CD4-positive, alpha-beta memory T cell (primary cell): Measurements from ENCODE around the gene FCN2. TPM values are rescaled to one million over a fixed set of nuclear protein-coding genes. Genes with fewer than 3 reads are reported as not detected.

Experiments
- CTCF ChIA-PET: fragments of 350-600 bp; sonication (Branson Sonifier 250); formaldehyde crosslinking; loops from one replicate; lab custom pipeline; 2021; ENCODE audit warnings: inconsistent platforms; ENCODE audit not compliant: partially characterized antibody; lab: Charles Lee
- POLR2A ChIA-PET: fragments of 350-600 bp; sonication (Branson Sonifier 250); formaldehyde crosslinking; loops from one replicate; lab custom pipeline; 2021; ENCODE audit not compliant: partially characterized antibody; lab: Charles Lee
- DNase-seq, 5 donors: peaks; one replicate each; pipeline versions ENCODE4 v3.0.0 to v3.0.0-alpha.2; 2020 to 2022; ENCODE audit warnings: mixed read lengths in 1 of 5
- H3K27ac ChIP-seq: one replicate; pipeline ENCODE4 v1.7.0; 2013; ENCODE audit warnings: low read depth, low read length
- H3K27me3 ChIP-seq: 2 replicates; pipeline ENCODE4 v1.7.0; 2013; ENCODE audit warnings: mild to moderate bottlenecking, low read length, moderate library complexity; ENCODE audit not compliant: insufficient read depth
- H3K36me3 ChIP-seq: 2 replicates; pipeline ENCODE4 v1.7.0; 2013; ENCODE audit warnings: mild to moderate bottlenecking, low read length, moderate library complexity; ENCODE audit not compliant: insufficient read depth
- H3K4me1 ChIP-seq: 2 replicates; pipeline ENCODE4 v1.7.0; 2013; ENCODE audit warnings: mild to moderate bottlenecking, low read length, moderate library complexity; ENCODE audit not compliant: insufficient read depth
- H3K4me3 ChIP-seq, 2 donors: one replicate each; pipeline ENCODE4 v1.7.0; 2013; ENCODE audit warnings: low read length in 2 of 2, mild to moderate bottlenecking in 1 of 2
- H3K9me3 ChIP-seq, 2 donors: one replicate each; pipeline ENCODE4 v1.7.0; 2013; ENCODE audit warnings: low read length in 2 of 2, control low read depth in 1 of 2; ENCODE audit not compliant: control insufficient read depth in 1 of 2
- H3K27ac Mint-ChIP-seq, 7 donors: one replicate each; pipeline ENCODE4 v1.8.0; 2020 to 2021; ENCODE audit warnings: mixed read lengths in 7 of 7, mild to moderate bottlenecking in 6 of 7, inconsistent platforms in 3 of 7, moderate library complexity in 3 of 7
- H3K27me3 Mint-ChIP-seq, 2 donors: one replicate each; pipeline ENCODE4 v1.8.0; 2020 to 2021; ENCODE audit warnings: mixed read lengths in 2 of 2
- H3K36me3 Mint-ChIP-seq, 2 donors: one replicate each; pipeline ENCODE4 v1.8.0; 2020 to 2021; ENCODE audit warnings: mixed read lengths in 2 of 2, inconsistent platforms in 1 of 2, mild to moderate bottlenecking in 1 of 2
- H3K4me1 Mint-ChIP-seq, 4 donors: one replicate each; pipeline ENCODE4 v1.8.0; 2020 to 2021; ENCODE audit warnings: mixed read lengths in 4 of 4, mild to moderate bottlenecking in 1 of 4
- H3K4me3 Mint-ChIP-seq, 8 donors: one replicate each; pipeline ENCODE4 v1.8.0; 2020 to 2021; ENCODE audit warnings: mixed read lengths in 8 of 8, mild to moderate bottlenecking in 7 of 8, moderate library complexity in 6 of 8, inconsistent platforms in 3 of 8
- H3K9me3 Mint-ChIP-seq, 8 donors: one replicate each; pipeline ENCODE4 v1.8.0; 2020 to 2021; ENCODE audit warnings: mixed read lengths in 8 of 8, mild to moderate bottlenecking in 5 of 8, inconsistent platforms in 3 of 8, moderate library complexity in 1 of 8
- intact Hi-C: fragments of 100-400 bp; cut with micrococcal nuclease; formaldehyde crosslinking; loops from one replicate; pipeline ENCODE4 v1.15.1; 2023
- polyA plus RNA-seq, 2 donors: library from polyadenylated mRNA; unstranded; fragments of 300-500 nt; fragmentation: Illumina TruSeq; gene quantifications; one replicate each; pipeline ENCODE4 v1.2.3, GENCODE V29; 2021
- total RNA-seq, 2 experiments: library from RNA; stranded (reverse); gene quantifications; one replicate each; pipeline ENCODE4 v1.2.3, GENCODE V29; 2021

Gene FCN2
- total and polyA plus RNA-seq, 4 experiments from 2014 or later: not detected

GRCh38 chr9:134850611-134851010 is 30.0 kb upstream of the FCN2 start:
- intact Hi-C loops: no loop called here

DNA sequence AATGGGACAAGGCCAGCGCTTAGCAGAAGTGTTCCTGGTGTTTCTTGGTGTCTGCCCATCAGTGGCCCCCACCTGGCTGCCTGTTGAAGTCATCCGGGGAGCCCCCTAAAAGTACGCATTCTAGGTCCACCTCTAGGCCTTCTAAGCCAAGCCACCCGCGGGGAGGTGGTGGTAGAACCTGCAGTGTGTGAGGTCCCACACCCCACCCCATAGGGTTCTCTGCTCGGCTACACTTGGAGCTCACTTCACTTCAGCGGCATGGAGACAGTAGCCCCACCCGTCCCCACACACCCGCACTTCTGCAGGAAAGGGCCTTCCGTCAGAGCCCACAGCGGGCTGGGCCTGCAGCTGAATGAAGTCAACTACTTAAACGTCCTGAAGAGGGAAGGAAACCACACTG is 29.6 kb upstream of the FCN2 start:
- peaks cover 0 to 2% (median 0%) of the 10 kb centered on the region in 8 donors for H3K9me3 Mint-ChIP-seq
- ChIA-PET POLR2A (no interaction called here), CTCF (no interaction called here)
- peaks cover 4% of the 10 kb centered on the region for H3K27me3 ChIP-seq
- no peaks in the 10 kb centered on the region for H3K9me3 ChIP-seq
- H3K4me1 ChIP-seq: no peaks in the 10 kb centered on the region
- peaks cover 2 to 12% of the 10 kb centered on the region in 2 donors for H3K27me3 Mint-ChIP-seq
- H3K4me3 ChIP-seq: no peak overlapping the region
- no peaks in the 10 kb centered on the region for H3K36me3 Mint-ChIP-seq
- no peaks in the 10 kb centered on the region for H3K36me3 ChIP-seq
- DNase-seq: no peak
- intact Hi-C loops: no loop called here
- no peak overlapping the region for H3K27ac ChIP-seq
- H3K4me1 Mint-ChIP-seq: no peaks in the 10 kb centered on the region
- no peak overlapping the region for H3K27ac Mint-ChIP-seq
- H3K4me3 Mint-ChIP-seq: no peak overlapping the region

More at GRCh38 chr9:134850611-134851010, 30.0 kb upstream of the FCN2 start:
- CTCF ChIA-PET: no interaction called here
- DNase-seq: no peak
- H3K4me3 Mint-ChIP-seq: no peak overlapping the region
- H3K36me3 Mint-ChIP-seq: no peaks in the 10 kb centered on the region
- POLR2A ChIA-PET: no interaction called here
- peaks cover 2 to 9% of the 10 kb centered on the region in 2 donors for H3K27me3 Mint-ChIP-seq
- H3K4me3 ChIP-seq: no peak overlapping the region
- no peak overlapping the region for H3K27ac Mint-ChIP-seq
- H3K9me3 ChIP-seq: no peaks in the 10 kb centered on the region
- no peaks in the 10 kb centered on the region for H3K4me1 Mint-ChIP-seq
- no peaks in the 10 kb centered on the region for H3K4me1 ChIP-seq
- no peak overlapping the region for H3K27ac ChIP-seq
- H3K9me3 Mint-ChIP-seq: peaks cover 0 to 2% (median 0%) of the 10 kb centered on the region in 8 donors
- H3K36me3 ChIP-seq: no peaks in the 10 kb centered on the region
- peaks cover 4% of the 10 kb centered on the region for H3K27me3 ChIP-seq

DNA sequence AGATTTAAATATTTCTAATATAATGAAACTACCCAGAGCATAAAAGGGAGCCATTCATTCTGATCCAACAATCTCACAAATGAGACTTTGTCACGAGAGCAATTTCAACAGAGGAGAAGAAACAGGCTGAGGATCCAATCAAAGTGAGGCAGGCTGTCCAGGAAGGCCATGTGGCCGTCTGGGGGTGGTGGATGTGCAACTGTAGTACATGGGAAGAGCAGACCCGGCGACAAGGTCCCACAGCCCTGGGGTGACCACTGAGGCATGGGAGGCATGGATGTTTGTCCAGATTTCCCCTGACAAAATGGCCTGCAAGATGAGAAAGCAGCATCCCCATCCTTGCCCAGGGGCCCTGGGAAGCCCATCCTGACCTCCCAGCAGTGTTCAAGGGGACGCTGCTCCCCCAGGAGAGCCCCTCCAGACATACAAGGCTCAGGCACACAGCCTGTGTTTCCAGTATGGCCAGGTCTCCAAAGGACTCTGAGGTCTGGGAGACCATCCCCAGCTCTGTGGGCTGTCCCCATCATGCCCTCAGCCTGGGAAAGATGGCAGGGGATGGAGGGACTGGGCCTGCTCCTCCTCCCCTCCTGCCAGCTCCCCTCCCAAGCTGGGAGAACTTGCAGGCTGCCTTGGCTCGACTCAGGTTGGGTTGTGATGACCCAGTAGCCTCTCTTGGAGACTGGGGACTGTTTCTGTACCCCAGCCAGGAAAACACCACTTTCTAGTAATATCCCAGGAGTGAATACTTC is 27.5 kb upstream of the FCN2 start:
- H3K27me3 ChIP-seq: peaks cover 4% of the 10 kb centered on the region
- H3K4me1 ChIP-seq: no peaks in the 10 kb centered on the region
- CTCF ChIA-PET: no interaction called here
- no peak for DNase-seq
- H3K4me3 ChIP-seq: no peak overlapping the region
- Mint-ChIP-seq H3K4me1 (no peaks in the 10 kb centered on the region), H3K36me3 (no peaks in the 10 kb centered on the region), H3K4me3 (no peak overlapping the region), H3K27me3 (peaks cover 15 to 17% of the 10 kb centered on the region in 2 donors), H3K27ac (no peak overlapping the region), H3K9me3 (peaks cover 0 to 4% (median 4%) of the 10 kb centered on the region in 8 donors)
- H3K9me3 ChIP-seq: no peaks in the 10 kb centered on the region
- intact Hi-C loops: no loop called here
- H3K36me3 ChIP-seq: no peaks in the 10 kb centered on the region
- POLR2A ChIA-PET: no interaction called here
- H3K27ac ChIP-seq: no peak overlapping the region

- no peak overlapping the region for H3K27ac Mint-ChIP-seq
- H3K27ac ChIP-seq: no peak overlapping the region
- H3K27me3 ChIP-seq: peaks cover 4% of the 10 kb centered on the region
- no peak overlapping the region for H3K4me3 ChIP-seq
- H3K36me3 ChIP-seq: no peaks in the 10 kb centered on the region
- H3K36me3 Mint-ChIP-seq: no peaks in the 10 kb centered on the region
- no peak overlapping the region for H3K4me3 Mint-ChIP-seq
- DNase-seq: no peak
- ChIA-PET POLR2A (no interaction called here), CTCF (no interaction called here)
- H3K9me3 ChIP-seq: no peaks in the 10 kb centered on the region
- peaks cover 0 to 10% (median 4%) of the 10 kb centered on the region in 8 donors for H3K9me3 Mint-ChIP-seq
- intact Hi-C loops: no loop called here
- no peaks in the 10 kb centered on the region for H3K4me1 Mint-ChIP-seq
- H3K4me1 ChIP-seq: no peaks in the 10 kb centered on the region
- peaks cover 18 to 21% of the 10 kb centered on the region in 2 donors for H3K27me3 Mint-ChIP-seq
Observed at GRCh38 chr9:134853893-134854292, 26.7 kb upstream of the FCN2 start.

GRCh38 chr9:134854541-134854981 is 26.0 kb upstream of the FCN2 start:
- peaks cover 4% of the 10 kb centered on the region for H3K27me3 ChIP-seq
- no peaks in the 10 kb centered on the region for H3K36me3 ChIP-seq
- Mint-ChIP-seq H3K36me3 (no peaks in the 10 kb centered on the region), H3K9me3 (peaks cover 0 to 10% (median 4%) of the 10 kb centered on the region in 8 donors), H3K27ac (no peak overlapping the region), H3K4me1 (no peaks in the 10 kb centered on the region), H3K27me3 (peaks cover 18 to 21% of the 10 kb centered on the region in 2 donors), H3K4me3 (no peak overlapping the region)
- no peaks in the 10 kb centered on the region for H3K9me3 ChIP-seq
- ChIA-PET CTCF (no interaction called here), POLR2A (interaction anchor here (0.5 kb wide), 1 partner anchor 13 kb away, joined by 3 read pairs; no protein-coding TSS in a partner anchor)
- no peak for DNase-seq
- no peak overlapping the region for H3K27ac ChIP-seq
- intact Hi-C loops: no loop called here
- H3K4me3 ChIP-seq: no peak overlapping the region
- no peaks in the 10 kb centered on the region for H3K4me1 ChIP-seq

DNA sequence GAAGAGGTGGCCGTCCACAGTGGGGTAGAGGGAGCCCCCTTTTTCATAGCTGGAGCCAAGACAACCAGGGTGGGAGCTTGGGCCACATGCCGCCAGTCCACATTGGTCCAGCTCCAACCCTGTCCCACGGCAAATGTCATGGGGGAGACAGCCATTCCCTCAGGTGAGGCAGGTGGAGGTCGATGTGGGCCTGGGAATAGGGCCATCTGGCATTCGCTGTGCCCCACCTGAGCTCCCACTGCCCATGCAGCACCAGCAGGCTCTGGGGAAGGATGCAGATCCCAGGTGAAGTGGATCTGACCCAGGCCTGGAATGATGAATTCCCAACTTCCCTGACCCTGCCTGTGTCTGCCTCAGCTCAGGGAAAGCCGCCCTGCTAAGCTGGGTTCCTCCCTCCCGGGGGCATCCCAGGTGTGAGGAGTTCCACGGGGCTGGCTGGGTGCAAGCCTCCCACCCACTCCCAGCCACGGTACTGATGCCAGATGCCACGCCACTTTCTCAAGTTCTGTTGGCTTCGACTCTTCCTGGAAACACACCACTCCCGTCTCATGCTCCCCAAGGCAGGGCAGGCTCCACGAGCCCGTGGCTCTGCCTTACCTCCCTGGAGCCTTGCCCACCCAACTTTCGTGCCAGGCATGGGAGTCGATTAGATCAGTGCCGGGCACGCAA is 25.2 kb upstream of the FCN2 start:
- H3K4me3 ChIP-seq: no peak overlapping the region
- no peak overlapping the region for H3K27ac Mint-ChIP-seq
- H3K36me3 Mint-ChIP-seq: no peaks in the 10 kb centered on the region
- POLR2A ChIA-PET: interaction anchor here (0.5 kb wide), 1 partner anchor 12 kb away, joined by 3 read pairs; no protein-coding TSS in a partner anchor
- no peaks in the 10 kb centered on the region for H3K9me3 ChIP-seq
- no peak for DNase-seq
- peaks cover 4% of the 10 kb centered on the region for H3K27me3 ChIP-seq
- CTCF ChIA-PET: no interaction called here
- peaks cover 22 to 23% of the 10 kb centered on the region in 2 donors for H3K27me3 Mint-ChIP-seq
- H3K9me3 Mint-ChIP-seq: peaks cover 0 to 10% (median 4%) of the 10 kb centered on the region in 8 donors
- H3K36me3 ChIP-seq: no peaks in the 10 kb centered on the region
- intact Hi-C loops: no loop called here
- H3K4me1 Mint-ChIP-seq: no peaks in the 10 kb centered on the region
- no peak overlapping the region for H3K4me3 Mint-ChIP-seq
- H3K27ac ChIP-seq: no peak overlapping the region
- no peaks in the 10 kb centered on the region for H3K4me1 ChIP-seq

DNA sequence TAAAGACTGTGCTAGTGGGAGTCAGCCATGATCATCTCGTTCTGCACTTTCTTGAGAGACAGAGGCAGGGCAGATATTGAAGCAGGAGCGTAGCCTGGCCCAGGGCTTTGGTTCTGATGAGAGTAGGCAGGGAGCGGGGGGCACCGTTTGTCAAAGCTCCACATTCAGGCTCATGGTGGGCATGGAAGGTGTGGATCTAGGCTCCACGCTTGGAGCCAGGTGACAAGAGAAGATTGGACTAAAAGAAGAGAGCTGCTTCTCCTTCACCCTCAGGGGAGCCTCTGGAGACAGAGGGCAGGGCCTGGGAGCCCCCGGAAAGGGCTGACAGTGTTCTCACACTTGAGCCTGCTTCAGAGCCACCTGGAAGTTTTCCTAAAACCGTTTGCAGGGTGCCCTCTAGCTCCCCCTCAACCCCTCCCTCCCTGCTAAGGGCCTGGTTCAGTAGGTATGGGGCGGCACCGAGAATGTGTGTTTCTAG is 24.7 kb upstream of the FCN2 start:
- peaks cover 0 to 10% (median 4%) of the 10 kb centered on the region in 8 donors for H3K9me3 Mint-ChIP-seq
- H3K27me3 ChIP-seq: peaks cover 4% of the 10 kb centered on the region
- H3K36me3 Mint-ChIP-seq: no peaks in the 10 kb centered on the region
- H3K4me3 ChIP-seq: no peak overlapping the region
- no peaks in the 10 kb centered on the region for H3K36me3 ChIP-seq
- DNase-seq: no peak
- H3K27ac ChIP-seq: no peak overlapping the region
- no peaks in the 10 kb centered on the region for H3K4me1 Mint-ChIP-seq
- intact Hi-C loops: no loop called here
- ChIA-PET POLR2A (no interaction called here), CTCF (no interaction called here)
- no peak overlapping the region for H3K4me3 Mint-ChIP-seq
- no peaks in the 10 kb centered on the region for H3K4me1 ChIP-seq
- H3K27ac Mint-ChIP-seq: no peak overlapping the region
- no peaks in the 10 kb centered on the region for H3K9me3 ChIP-seq
- peaks cover 23 to 25% of the 10 kb centered on the region in 2 donors for H3K27me3 Mint-ChIP-seq
